ENCODE measurements around the gene SVEP1. TPM values are rescaled to one million over a fixed set of nuclear protein-coding genes. Genes with fewer than 3 reads are reported as not detected.

SVEP1 gene
- total and polyA plus RNA-seq, 2 experiments from 2014 or later, result 0.18 to 0.63 TPM

- no peak for ATAC-seq
- no peak for TF ChIP-seq REST (IDR thresholded peaks at IDR 0.05; ENCODE audit: unreplicated experiment)
- peak in 1 of 2 experiments; percentile 34; a peak in 2 of 4 replicates for TF ChIP-seq CTCF (conservative IDR thresholded peaks at IDR 0.05; ENCODE audit: low read depth in 2 of 2)
- Histone ChIP-seq H3K27ac (ENCODE audit: low read depth) (no peak overlapping the region), H3K79me2 (replicated peaks; ENCODE audit: insufficient read depth) (no peaks in the 10 kb centered on the region), H3K27me3 (ENCODE audit: insufficient read depth) (peaks cover 40% of the 10 kb centered on the region), H2AFZ (no peak overlapping the region), H3K36me3 (ENCODE audit: insufficient read depth) (no peaks in the 10 kb centered on the region), H3K4me1 (ENCODE audit: insufficient read depth) (peaks cover 33% of the 10 kb centered on the region), H4K20me1 (replicated peaks; ENCODE audit: insufficient read depth) (no peaks in the 10 kb centered on the region), H3F3A (replicated peaks; ENCODE audit: low read depth) (no peaks in the 10 kb centered on the region), H3K4me3 (no peak overlapping the region), H3K9me2 (ENCODE audit: insufficient read depth) (no peaks in the 10 kb centered on the region), H3K4me2 (no peak overlapping the region)
- Mint-ChIP-seq H3K9me3 (peaks cover 9% of the 10 kb centered on the region; the same call in 2 of the 3 replicates), H3K27ac (no peak overlapping the region), H3K36me3 (ENCODE audit: low read depth) (peaks cover 2% of the 10 kb centered on the region; the same call in 1 of the 3 replicates), H3K4me3 (no peak overlapping the region), H3K4me1 (peaks cover 26% of the 10 kb centered on the region; the same call in 2 of the 3 replicates), H3K27me3 (ENCODE audit: insufficient read depth, low read depth, poor library complexity) (peaks cover 32% of the 10 kb centered on the region)
- no peak for DNase-seq (ENCODE audit: low spot score)
These were observed 3.7 kb upstream of the SVEP1 start for GRCh38 chr9:110583237-110583636.

- peak; percentile 51 for DNase-seq (ENCODE audit: low spot score)
- Mint-ChIP-seq H3K36me3 (ENCODE audit: low read depth) (no peaks in the 10 kb centered on the region), H3K4me1 (peaks cover 26% of the 10 kb centered on the region; the same call in 2 of the 3 replicates), H3K9me3 (peaks cover 3% of the 10 kb centered on the region; the same call in 1 of the 3 replicates), H3K4me3 (no peak overlapping the region), H3K27me3 (ENCODE audit: insufficient read depth, low read depth, poor library complexity) (peaks cover 41% of the 10 kb centered on the region), H3K27ac (no peak overlapping the region)
- ATAC-seq, result peak; percentile 22
- Histone ChIP-seq H3K36me3 (ENCODE audit: insufficient read depth) (no peaks in the 10 kb centered on the region), H3K27ac (ENCODE audit: low read depth) (no peak overlapping the region), H4K20me1 (replicated peaks; ENCODE audit: insufficient read depth) (no peaks in the 10 kb centered on the region), H3K4me1 (ENCODE audit: insufficient read depth) (peaks cover 33% of the 10 kb centered on the region), H3K4me2 (peak overlapping the region; percentile 12; the same call in 1 of the 2 replicates), H3F3A (replicated peaks; ENCODE audit: low read depth) (no peaks in the 10 kb centered on the region), H3K27me3 (ENCODE audit: insufficient read depth) (peaks cover 50% of the 10 kb centered on the region), H3K9me2 (ENCODE audit: insufficient read depth) (no peaks in the 10 kb centered on the region), H3K79me2 (replicated peaks; ENCODE audit: insufficient read depth) (no peaks in the 10 kb centered on the region), H3K4me3 (no peak overlapping the region), H2AFZ (no peak overlapping the region)
- no peak for TF ChIP-seq ZNF331 (CRISPR knock-in tag; IDR thresholded peaks at IDR 0.05; ENCODE audit: low read depth)
- no peak for TF ChIP-seq ZNF462 (CRISPR knock-in tag; IDR thresholded peaks at IDR 0.05)
- TF ChIP-seq JUNB (IDR thresholded peaks at IDR 0.05; ENCODE audit: unreplicated experiment), result no peak
- TF ChIP-seq ETS1 (IDR thresholded peaks at IDR 0.05), result no peak
These were observed 2.6 kb upstream of the SVEP1 start for GRCh38 chr9:110582156-110582555.
